DND-41 (cell line): Measurements from ENCODE around the gene CENPP.
A peak's percentile ranks its signal among the peaks of the same experiment; 100 is the strongest.

ENCODE experiments used
- ATAC-seq: fragments of 200-7000 bp; cut with Tn5 transposase; 3 replicates; pipeline ENCODE4 v1.9.1; 2021; ENCODE audit warnings: low read depth; ENCODE audit not compliant: insufficient read depth
- DNase-seq: peaks from one replicate; pipeline ENCODE4 v3.0.0-alpha.2; 2020
- H2AFZ ChIP-seq: 2 replicates; pipeline ENCODE4 v1.6.0; 2012; ENCODE audit warnings: low read depth, low read length
- H3K27ac ChIP-seq: 2 replicates; pipeline ENCODE4 v1.5.1; 2012; ENCODE audit warnings: low read length, inconsistent platforms
- H3K27me3 ChIP-seq: fragments of 200-600 bp; sonication (generic); 2 replicates; pipeline ENCODE4 v1.6.0; 2012; ENCODE audit warnings: low read length, mild to moderate bottlenecking, inconsistent platforms; ENCODE audit not compliant: insufficient read depth, poor library complexity
- H3K36me3 ChIP-seq: 2 replicates; pipeline ENCODE4 v1.5.1; 2012; ENCODE audit warnings: low read length, inconsistent platforms; ENCODE audit not compliant: insufficient read depth
- H3K4me1 ChIP-seq: 2 replicates; pipeline ENCODE4 v1.5.1; 2012; ENCODE audit warnings: mild to moderate bottlenecking, low read length; ENCODE audit not compliant: insufficient read depth
- H3K4me2 ChIP-seq: 2 replicates; pipeline ENCODE4 v1.6.0; 2012; ENCODE audit warnings: mild to moderate bottlenecking, moderate library complexity, low read length, inconsistent platforms; ENCODE audit not compliant: insufficient read depth
- H3K4me3 ChIP-seq, 2 experiments: fragments of 200-600 bp in 1 of 2; shearing (Covaris generic) in 1 of 2; 2 replicates each; pipeline ENCODE4 v1.5.1; 2012 to 2016; ENCODE audit warnings: inconsistent platforms in 2 of 2, low read length in 2 of 2, mild to moderate bottlenecking in 2 of 2, low read depth in 1 of 2, moderate library complexity in 1 of 2
- H3K79me2 ChIP-seq: 2 replicates; pipeline ENCODE4 v1.6.0; 2012; ENCODE audit warnings: low read length, inconsistent platforms; ENCODE audit not compliant: insufficient read depth
- H3K9ac ChIP-seq: 2 replicates; pipeline ENCODE4 v1.6.0; 2012; ENCODE audit warnings: low read depth, mild to moderate bottlenecking, inconsistent platforms, low read length, moderate library complexity
- H3K9me3 ChIP-seq: 2 replicates; pipeline ENCODE4 v1.5.1; 2012; ENCODE audit warnings: low read length, moderate library complexity, mild to moderate bottlenecking, inconsistent platforms; ENCODE audit not compliant: insufficient read depth, severe bottlenecking
- H4K20me1 ChIP-seq: 2 replicates; pipeline ENCODE4 v1.6.0; 2012; ENCODE audit warnings: low read length; ENCODE audit not compliant: insufficient read depth
- CTCF ChIP-seq: IDR thresholded peaks from 2 replicates; pipeline ENCODE4 v1.5.1; 2012; ENCODE audit warnings: borderline replicate concordance, low read length, moderate library complexity, mild to moderate bottlenecking; ENCODE audit not compliant: poor library complexity, severe bottlenecking; ENCODE audit errors: extremely low read depth
- EZH2 ChIP-seq: IDR thresholded peaks from 3 replicates; pipeline ENCODE4 v1.6.1; 2012; ENCODE audit warnings: borderline replicate concordance, low read depth, mild to moderate bottlenecking, moderate library complexity, low read length, inconsistent platforms; ENCODE audit not compliant: severe bottlenecking

CENPP gene

DNA sequence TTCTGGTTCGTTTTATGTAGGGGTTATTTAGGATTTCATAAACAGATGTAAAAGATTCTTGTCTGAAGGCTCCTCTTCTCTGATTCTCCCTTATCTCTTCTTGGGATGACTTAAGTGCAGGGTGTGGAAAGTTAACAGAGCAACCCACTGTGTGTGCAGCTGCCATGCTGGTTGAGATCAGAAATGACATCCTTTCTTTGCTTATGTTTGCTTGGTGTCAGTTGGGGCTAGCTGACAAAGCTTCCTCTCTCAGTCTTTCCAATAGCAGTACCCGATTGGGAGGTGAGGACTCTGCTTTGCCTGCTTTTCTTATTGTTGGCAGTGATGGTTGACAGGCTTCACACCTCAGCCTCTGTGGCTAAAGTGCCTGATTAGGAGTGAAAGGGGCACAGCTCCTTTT lies 52.1 kb downstream of the CENPP start:
- H3K4me1 ChIP-seq: peaks cover 11% of the 10 kb centered on the region; the same call in 1 of the 2 replicates
- H4K20me1 ChIP-seq: no peaks in the 10 kb centered on the region
- peaks cover 4% of the 10 kb centered on the region for H3K9me3 ChIP-seq
- H3K9ac ChIP-seq: no peak overlapping the region
- ATAC-seq: no peak
- H3K27ac ChIP-seq: no peak overlapping the region
- H3K27me3 ChIP-seq: no peaks in the 10 kb centered on the region
- no peak overlapping the region for H2AFZ ChIP-seq
- no peak overlapping the region for H3K4me2 ChIP-seq
- H3K36me3 ChIP-seq: peaks cover 21% of the 10 kb centered on the region
- H3K4me3 ChIP-seq: no peak overlapping the region
- DNase-seq: no peak
- H3K79me2 ChIP-seq: peaks cover 3% of the 10 kb centered on the region; the same call in 1 of the 2 replicates
- TF ChIP-seq CTCF (no peak), EZH2 (no peak)

DNA sequence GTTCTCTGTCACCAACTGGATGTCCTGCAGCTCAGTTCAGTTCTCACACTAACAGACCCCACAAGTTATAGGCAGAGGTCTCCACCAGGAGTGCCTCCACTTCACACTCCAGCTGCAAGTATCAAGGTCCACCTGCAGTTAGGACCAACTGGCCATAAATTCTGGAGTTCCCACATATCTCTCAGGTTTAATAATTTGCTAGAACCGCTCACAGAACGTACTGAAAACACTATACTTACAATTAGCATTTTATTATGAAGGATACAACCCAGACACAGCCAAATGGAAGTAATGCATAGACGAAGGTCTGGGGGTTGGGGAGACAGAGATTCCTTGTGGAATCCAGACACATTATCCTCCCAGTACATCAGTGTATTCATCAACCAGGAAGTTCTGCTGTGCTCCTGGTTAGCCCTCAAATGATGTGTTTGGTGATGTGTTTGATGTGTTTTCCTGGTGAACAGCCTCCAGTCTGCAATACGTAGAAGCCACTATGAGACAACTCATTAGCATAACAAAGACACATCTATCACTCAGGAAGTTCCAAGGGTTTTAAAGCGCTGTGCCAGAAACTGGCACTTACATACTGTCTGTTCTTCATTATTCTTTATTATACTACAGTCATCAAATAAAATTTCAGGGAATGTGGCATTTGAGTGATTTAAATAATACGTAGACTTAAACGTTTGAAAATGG lies 53.3 kb downstream of the CENPP start:
- H3K27me3 ChIP-seq: no peaks in the 10 kb centered on the region
- H3K36me3 ChIP-seq: peaks cover 17% of the 10 kb centered on the region
- TF ChIP-seq CTCF (no peak), EZH2 (no peak)
- H3K27ac ChIP-seq: no peak overlapping the region; the same call in 1 of the 2 replicates
- H3K4me1 ChIP-seq: peaks cover 11% of the 10 kb centered on the region; the same call in 1 of the 2 replicates
- H3K79me2 ChIP-seq: no peaks in the 10 kb centered on the region; the same call in 1 of the 2 replicates
- peaks cover 3% of the 10 kb centered on the region for H3K9me3 ChIP-seq
- no peak overlapping the region for H3K9ac ChIP-seq
- H3K4me3 ChIP-seq: no peak overlapping the region
- no peaks in the 10 kb centered on the region for H4K20me1 ChIP-seq
- peak; percentile 99 for ATAC-seq
- DNase-seq: peak; percentile 33
- H3K4me2 ChIP-seq: no peak overlapping the region
- H2AFZ ChIP-seq: no peak overlapping the region

- Histone ChIP-seq H3K79me2 (no peaks in the 10 kb centered on the region), H3K9ac (no peak overlapping the region), H4K20me1 (no peaks in the 10 kb centered on the region), H3K4me3 (no peak overlapping the region), H3K27me3 (no peaks in the 10 kb centered on the region), H2AFZ (no peak overlapping the region), H3K36me3 (peaks cover 16% of the 10 kb centered on the region), H3K9me3 (no peaks in the 10 kb centered on the region), H3K27ac (no peak overlapping the region), H3K4me2 (no peak overlapping the region), H3K4me1 (peaks cover 11% of the 10 kb centered on the region; the same call in 1 of the 2 replicates)
- no peak for TF ChIP-seq CTCF
- TF ChIP-seq EZH2: no peak
- ATAC-seq (no peak), DNase-seq (no peak)
Observed at GRCh38 chr9:92380603-92381002, 54.9 kb downstream of the CENPP start.
